ENCODE results near the gene NELL1. TPM values are rescaled to one million over a fixed set of nuclear protein-coding genes. Genes with fewer than 3 reads are reported as not detected.

NELL1 gene
- polyA plus RNA-seq, 2 of the 4 experiments (the other 2 are of a cell fraction), result not detected

- 0% methylated on average over 1 of the region's 2 CpGs for WGBS (ENCODE audit: missing lambda C conversion rate)
- FAIRE-seq (no peak), ATAC-seq (no peak), DNase-seq (ENCODE audit: low read depth in 1 of 2, low spot score in 1 of 2) (no peak)
- H3K9me3 ChIP-seq, result no peaks in the 10 kb centered on the region
- POLR2A ChIA-PET, result no interaction called here
- H3K4me3 ChIP-seq, result no peak overlapping the region
- TF ChIP-seq HDAC2 (IDR thresholded peaks at IDR 0.05), result no peak
- no peak for TF ChIP-seq EP300 (IDR thresholded peaks at IDR 0.05)
- TF ChIP-seq HOXB5 (CRISPR knock-in tag; IDR thresholded peaks at IDR 0.05), result no peak
- no peak for TF ChIP-seq HOXB13 (CRISPR knock-in tag; IDR thresholded peaks at IDR 0.05; ENCODE audit: low read depth)
- no peak for TF ChIP-seq CBX8 (IDR thresholded peaks at IDR 0.05)
- no peak for TF ChIP-seq ELK1 (IDR thresholded peaks at IDR 0.05; ENCODE audit: low read depth, low read length)
- TF ChIP-seq USF2 (IDR thresholded peaks at IDR 0.05), result no peak
- no peak for TF ChIP-seq E2F6 (IDR thresholded peaks at IDR 0.05; ENCODE audit: borderline replicate concordance, low read depth)
- TF ChIP-seq RNF2 (IDR thresholded peaks at IDR 0.05; ENCODE audit: borderline replicate concordance, low read depth), result no peak
- no peak for TF ChIP-seq RFX5 (IDR thresholded peaks at IDR 0.05)
- no peak for TF ChIP-seq MAX (IDR thresholded peaks at IDR 0.05)
- no peak for TF ChIP-seq EHF (CRISPR knock-in tag; IDR thresholded peaks at IDR 0.05)
- TF ChIP-seq NFE2L2 (conservative IDR thresholded peaks at IDR 0.05; ENCODE audit: low read length), result no peak
- TF ChIP-seq RARB (CRISPR knock-in tag; IDR thresholded peaks at IDR 0.05), result no peak
- no peak for TF ChIP-seq CTCF (IDR thresholded peaks at IDR 0.05)
- TF ChIP-seq JUNB (IDR thresholded peaks at IDR 0.05), result no peak
- H3K4me1 ChIP-seq, result no peaks in the 10 kb centered on the region
- CTCF ChIA-PET, result no interaction called here
- no peak overlapping the region for H3K27ac ChIP-seq
- no peak overlapping the region for H3K4me2 ChIP-seq
Measured at GRCh38 chr11:21133244-21133643, 463.9 kb downstream of the NELL1 start.

GRCh38 chr11:21133722-21134121 lies 464.3 kb downstream of the NELL1 start:
- no peak overlapping the region for H3K4me3 ChIP-seq
- POLR2A ChIA-PET, result no interaction called here
- TF ChIP-seq CBX2 (IDR thresholded peaks at IDR 0.05; ENCODE audit: borderline replicate concordance, low read depth) (no peak), ZC3H11A (IDR thresholded peaks at IDR 0.05) (no peak), HOXB13 (CRISPR knock-in tag; IDR thresholded peaks at IDR 0.05; ENCODE audit: low read depth) (no peak), MAFK (IDR thresholded peaks at IDR 0.05; ENCODE audit: partially characterized antibody) (no peak), HMGXB4 (CRISPR knock-in tag; IDR thresholded peaks at IDR 0.05; ENCODE audit: borderline replicate concordance) (no peak), EHF (CRISPR knock-in tag; IDR thresholded peaks at IDR 0.05) (no peak), TP53 (CRISPR knock-in tag; IDR thresholded peaks at IDR 0.05) (no peak), RARB (CRISPR knock-in tag; IDR thresholded peaks at IDR 0.05) (no peak), HEYL (CRISPR knock-in tag; IDR thresholded peaks at IDR 0.05) (no peak), POLR2AphosphoS2 (conservative IDR thresholded peaks at IDR 0.05; ENCODE audit: low read length) (no peak), ELK1 (IDR thresholded peaks at IDR 0.05; ENCODE audit: low read depth, low read length) (no peak), FOSL2 (IDR thresholded peaks at IDR 0.05) (no peak), FOSL2 (CRISPR knock-in tag; IDR thresholded peaks at IDR 0.05) (no peak), ATOH8 (CRISPR knock-in tag; IDR thresholded peaks at IDR 0.05; ENCODE audit: low read depth) (no peak), RFX5 (IDR thresholded peaks at IDR 0.05) (no peak), BHLHE40 (IDR thresholded peaks at IDR 0.05; ENCODE audit: low read depth, low read length) (no peak), MYC (IDR thresholded peaks at IDR 0.05; ENCODE audit: borderline replicate concordance, low read length) (no peak)
- no peaks in the 10 kb centered on the region for H3K4me1 ChIP-seq
- no peak overlapping the region for H3K27ac ChIP-seq
- 14% methylated on average over 5 of the region's 6 CpGs for WGBS (ENCODE audit: missing lambda C conversion rate)
- H3K9me3 ChIP-seq, result no peaks in the 10 kb centered on the region
- FAIRE-seq, result no peak
- CTCF ChIA-PET, result no interaction called here
- DNase-seq (ENCODE audit: low read depth in 1 of 2, low spot score in 1 of 2), result no peak
- no peak overlapping the region for H3K4me2 ChIP-seq
- ATAC-seq, result no peak

All from A549 (cell line).